Measurements from ENCODE around the gene RECQL.

The RECQL gene, protein sequence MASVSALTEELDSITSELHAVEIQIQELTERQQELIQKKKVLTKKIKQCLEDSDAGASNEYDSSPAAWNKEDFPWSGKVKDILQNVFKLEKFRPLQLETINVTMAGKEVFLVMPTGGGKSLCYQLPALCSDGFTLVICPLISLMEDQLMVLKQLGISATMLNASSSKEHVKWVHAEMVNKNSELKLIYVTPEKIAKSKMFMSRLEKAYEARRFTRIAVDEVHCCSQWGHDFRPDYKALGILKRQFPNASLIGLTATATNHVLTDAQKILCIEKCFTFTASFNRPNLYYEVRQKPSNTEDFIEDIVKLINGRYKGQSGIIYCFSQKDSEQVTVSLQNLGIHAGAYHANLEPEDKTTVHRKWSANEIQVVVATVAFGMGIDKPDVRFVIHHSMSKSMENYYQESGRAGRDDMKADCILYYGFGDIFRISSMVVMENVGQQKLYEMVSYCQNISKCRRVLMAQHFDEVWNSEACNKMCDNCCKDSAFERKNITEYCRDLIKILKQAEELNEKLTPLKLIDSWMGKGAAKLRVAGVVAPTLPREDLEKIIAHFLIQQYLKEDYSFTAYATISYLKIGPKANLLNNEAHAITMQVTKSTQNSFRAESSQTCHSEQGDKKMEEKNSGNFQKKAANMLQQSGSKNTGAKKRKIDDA

DNA sequence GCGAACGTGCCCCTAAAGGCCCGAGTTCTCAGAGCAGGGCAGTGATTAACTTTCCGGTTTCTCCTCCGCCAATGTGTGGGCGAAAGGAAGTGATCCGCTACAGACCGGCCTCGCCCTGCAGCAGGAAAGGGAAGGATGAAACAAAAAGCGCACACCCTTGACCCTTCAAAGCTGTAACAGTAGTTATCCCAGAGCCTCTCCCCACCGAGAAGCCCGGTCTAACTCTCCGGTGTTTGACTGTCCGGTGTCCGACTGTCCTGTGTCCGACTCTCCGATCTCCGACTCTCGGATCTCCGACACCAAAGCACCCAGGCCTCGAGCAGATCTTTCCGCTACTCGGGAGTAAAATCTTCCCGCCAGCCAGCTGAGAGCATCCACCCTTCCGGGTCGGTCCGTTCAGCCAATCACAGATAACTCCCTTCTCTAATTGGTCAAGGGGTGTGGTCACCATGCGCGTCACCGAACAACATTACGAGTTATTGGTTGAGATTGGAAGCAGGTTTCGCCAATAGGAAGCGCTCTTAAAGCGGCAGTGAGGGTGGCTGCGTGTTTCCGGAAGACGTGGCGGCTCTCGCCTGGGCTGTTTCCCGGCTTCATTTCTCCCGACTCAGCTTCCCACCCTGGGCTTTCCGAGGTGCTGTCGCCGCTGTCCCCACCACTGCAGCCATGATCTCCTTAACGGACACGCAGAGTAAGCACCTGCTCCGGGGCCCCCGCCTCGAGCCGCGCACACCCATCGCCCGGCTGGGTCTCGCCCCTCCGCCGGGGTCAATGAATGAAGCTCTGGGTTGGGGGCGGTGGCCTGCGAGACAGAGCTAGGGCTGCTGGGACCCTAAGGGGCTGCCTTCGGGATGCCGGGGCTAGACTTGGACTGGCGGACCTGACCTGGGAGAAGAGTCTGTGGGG, at the start of gene RECQL, which contains the start of gene GOLT1B:
TSS of gene RECQL (minus strand) at position 378 of the 906 bp plus-strand sequence. CDS start 2,065 bp downstream, outside the sequence.
TSS of gene GOLT1B (plus strand) at position 532 of the 906 bp plus-strand sequence. CDS start at position 667, 135 bp downstream.
- peak; percentile 97 for DNase-seq

DNA sequence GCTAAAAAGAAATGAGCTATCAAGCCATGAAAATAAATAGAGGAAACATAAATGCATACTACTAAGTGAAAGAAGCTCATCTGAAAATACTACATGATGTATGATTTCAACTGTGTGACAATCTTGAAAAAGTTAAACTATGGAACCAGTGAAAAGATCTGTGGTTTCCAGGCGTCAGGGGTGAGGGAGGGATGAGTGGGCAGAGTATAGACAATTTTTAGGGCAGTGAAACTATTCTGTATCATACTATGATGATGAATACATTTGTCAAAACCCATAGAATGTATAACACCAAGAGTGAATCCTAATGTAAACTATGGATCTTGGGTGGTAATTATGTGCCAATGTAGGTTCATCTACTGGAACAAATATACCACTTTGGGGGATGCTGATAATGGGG, 46.0 kb upstream of the RECQL start:
- DNase-seq = no peak

DNA sequence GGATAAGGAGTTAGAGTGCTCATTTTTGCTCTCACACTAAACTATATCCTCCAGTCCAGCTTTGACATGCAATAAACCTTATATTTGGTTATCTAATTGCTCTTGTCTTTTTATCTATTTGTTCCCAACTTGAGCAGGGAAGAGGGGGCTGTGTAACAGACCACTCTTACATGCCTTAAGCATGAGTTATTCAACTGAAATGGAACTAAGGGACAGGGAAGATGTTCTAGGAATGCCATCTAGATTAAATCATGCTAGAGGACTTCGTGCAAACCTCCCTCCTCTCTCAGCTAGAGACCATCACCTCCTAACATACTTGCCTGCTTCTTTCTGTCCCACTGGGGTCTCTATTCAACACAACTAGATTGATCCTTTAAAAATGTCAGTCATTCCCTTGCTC, 45.3 kb upstream of the RECQL start:
- no peak for DNase-seq

DNA sequence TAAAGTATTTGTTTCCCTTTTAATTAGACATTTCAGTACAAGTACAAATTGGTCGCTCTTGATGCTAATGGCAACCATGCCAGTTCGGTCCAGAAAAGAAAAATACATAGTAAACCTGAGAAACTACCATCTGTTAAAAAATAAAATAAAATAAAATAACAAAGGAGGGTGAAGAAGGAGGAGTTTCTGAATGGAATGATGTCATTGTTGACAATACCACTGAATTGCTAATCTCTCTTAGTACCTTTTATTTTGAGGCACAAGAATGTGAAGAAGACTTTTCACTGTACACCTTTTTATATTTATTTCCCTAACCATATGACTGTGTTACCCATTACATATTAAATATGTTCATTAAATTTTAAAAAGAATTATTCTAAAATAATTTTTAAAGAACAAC, 44.1 kb upstream of the RECQL start:
- DNase-seq = no peak

DNA sequence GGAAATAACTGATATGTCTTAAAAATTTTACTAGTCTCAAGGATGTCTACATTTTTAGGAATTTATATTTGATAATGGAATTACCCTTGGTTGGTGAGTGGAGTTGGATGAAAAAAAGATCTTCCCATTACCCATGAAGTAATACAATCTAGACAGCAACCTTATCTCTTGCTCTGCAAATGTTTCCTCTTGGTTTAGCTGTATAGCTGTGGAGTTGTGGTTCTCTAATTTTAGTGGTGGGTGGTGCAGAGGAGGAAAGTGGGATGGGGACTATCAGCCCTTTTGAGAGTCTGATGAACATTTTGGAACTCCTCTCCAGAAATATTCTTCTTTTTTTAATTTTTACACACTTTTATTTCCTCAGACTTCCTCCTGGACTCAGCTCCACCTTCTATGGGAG, 41.7 kb upstream of the RECQL start:
- DNase-seq = no peak

DNA sequence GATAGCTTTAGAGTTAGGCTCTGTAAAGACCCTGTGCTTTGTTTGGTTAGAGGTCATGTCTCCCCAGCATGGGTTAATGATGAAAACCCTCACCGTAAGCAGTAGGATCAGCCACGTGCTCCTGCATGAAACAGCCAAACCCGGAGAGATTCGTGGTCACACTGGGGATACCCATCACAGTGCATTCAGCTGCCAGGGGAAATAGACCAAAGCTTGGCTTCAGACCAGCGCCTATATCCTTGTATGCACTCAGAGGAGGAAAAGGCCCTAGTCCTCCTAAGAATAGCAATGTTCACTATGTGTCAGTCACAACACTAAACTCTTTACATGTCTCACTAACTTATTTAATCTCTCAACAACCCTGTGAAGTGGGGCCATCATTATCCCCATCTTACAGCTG, 41.0 kb upstream of the RECQL start:
- DNase-seq = no peak

DNA sequence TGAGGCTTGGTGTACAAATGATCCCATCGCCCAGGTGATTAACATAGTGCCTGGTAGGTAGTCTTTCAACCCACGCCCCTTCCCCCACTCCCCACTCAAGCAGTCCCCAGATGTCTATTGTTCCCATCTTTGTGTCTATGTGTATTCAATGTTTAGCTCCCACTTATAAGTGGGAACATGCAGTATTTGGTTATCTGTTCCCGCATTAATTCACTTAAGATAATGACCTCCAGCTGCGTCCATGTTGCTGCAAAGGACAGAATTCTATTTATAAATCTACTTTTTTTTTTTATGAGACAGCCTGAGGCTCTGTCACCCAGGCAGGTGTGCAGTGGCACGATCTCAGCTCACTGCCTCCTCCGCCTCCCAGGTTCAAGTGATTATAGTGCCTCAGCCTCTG, 40.3 kb upstream of the RECQL start:
- DNase-seq = no peak

DNA sequence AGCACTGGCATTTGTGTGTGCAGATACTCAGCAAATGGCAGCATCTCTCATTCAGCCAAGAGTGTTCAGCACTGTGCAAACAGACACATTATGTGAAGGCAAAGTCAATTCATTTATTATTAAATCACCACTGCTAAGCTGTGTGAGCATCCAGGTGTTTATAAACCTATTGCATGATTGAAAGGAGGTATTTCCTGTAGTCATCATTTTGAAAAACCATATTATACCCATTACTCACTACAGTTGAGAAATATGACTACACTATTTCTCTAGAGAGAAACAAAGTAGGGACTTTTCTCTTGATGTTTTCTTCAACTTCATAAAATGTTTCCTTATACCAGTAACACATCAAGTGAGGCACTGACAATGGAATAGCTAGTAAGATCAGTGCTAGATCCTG, 38.4 kb upstream of the RECQL start:
- peak; percentile 48 for DNase-seq

DNA sequence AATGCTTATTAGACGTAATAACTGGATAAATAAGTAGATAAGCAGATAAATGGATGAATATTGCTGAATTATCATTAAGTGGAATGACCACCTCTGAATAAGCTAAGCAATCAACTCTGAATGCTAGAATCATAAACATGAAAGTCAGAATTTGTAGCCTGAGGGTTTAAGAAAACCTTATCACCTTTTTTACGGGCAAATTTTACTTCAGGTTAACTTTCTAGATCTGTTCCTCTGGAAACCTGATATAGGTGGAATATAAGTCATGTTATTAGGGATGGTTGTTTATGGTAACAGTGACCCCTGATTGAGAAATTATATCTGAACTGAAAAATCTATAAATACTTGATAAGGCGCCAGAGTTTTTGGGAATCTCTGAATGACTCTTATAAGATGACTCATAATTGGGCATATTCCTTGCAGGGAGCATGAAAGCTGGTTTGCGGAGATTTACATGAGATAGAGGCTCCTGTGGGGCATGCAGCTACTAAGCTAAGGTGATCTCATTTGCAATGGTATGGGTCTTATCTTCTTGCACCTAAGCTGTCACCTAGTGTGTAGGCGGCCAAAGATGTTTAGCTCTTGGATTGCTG, 36.7 kb upstream of the RECQL start:
- DNase-seq = no peak

DNA sequence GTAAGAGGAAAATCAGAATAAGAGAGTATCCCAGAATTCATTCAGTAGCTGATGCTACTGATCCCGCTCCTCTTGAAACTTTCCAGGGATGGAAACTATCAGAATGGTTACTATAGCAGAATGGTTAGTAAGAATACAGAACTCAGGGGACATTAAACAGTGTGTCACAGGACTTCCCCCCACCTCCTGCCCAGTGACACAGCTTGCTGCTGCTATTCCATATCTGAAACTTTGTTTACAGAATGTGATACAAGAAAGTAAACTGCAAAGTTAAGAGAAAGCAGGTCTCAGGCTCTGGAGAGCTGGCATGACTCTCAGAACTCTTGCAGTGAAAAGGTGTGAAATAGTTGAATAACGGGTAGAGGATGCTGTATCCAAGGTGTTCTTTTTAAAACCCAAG, 28.0 kb upstream of the RECQL start:
- DNase-seq = no peak

DNA sequence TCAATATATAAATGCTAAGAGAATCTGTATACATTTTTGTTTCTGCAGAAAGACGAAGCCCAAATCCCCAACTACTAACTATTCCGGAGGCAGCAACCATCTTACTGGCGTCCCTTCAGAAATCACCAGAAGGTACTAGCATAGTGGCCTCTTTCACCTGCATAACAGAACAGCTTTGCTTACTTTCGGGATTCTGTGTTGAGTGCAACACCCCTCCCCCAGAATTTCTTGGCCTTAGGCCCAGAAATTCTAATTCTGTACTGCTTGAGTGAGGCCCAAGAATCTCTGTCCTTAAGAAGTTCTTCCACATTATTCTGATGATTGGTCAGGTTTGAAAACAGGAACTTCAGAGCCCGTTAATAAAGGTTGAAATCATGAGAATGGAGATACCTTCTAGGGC, 27.5 kb upstream of the RECQL start:
- DNase-seq = no peak

DNA sequence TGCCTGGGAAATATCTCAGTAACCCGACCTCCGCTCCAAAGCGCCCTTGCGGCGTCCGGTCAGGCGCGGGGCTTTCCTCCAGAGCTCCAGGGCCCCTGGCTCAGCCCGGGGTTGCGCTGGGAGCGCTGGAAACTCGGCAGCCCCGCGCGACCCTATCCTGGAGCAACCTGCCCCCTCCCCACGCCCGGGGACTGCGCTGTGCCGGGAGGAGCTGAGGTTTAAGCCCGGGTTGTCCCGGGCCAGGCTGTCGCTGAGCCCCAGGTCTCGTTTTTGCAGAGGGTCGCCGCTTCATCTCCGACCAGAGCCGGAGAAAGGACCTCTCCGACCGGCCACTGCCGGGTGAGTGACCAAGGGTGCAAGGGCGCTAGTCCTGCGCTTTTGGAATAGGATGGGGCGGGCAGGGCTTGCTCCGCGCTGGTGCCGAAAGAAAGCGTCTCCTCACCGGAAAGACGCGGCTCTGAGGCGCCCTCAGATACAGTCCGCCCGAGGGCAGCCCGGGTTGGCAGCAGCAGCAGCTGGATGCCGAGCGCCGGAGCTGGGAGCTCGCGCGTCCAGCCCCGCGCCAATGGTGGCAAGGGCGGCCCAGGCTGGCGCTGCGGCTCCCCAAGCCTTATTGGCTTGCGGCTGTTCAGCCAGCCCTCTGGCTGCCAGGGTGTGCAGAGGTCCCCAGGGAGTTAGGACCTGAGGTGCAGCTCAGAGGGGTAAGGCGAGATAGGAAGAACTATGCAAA, 26.2 kb upstream of the RECQL start:
- peak; percentile 77 for DNase-seq

DNA sequence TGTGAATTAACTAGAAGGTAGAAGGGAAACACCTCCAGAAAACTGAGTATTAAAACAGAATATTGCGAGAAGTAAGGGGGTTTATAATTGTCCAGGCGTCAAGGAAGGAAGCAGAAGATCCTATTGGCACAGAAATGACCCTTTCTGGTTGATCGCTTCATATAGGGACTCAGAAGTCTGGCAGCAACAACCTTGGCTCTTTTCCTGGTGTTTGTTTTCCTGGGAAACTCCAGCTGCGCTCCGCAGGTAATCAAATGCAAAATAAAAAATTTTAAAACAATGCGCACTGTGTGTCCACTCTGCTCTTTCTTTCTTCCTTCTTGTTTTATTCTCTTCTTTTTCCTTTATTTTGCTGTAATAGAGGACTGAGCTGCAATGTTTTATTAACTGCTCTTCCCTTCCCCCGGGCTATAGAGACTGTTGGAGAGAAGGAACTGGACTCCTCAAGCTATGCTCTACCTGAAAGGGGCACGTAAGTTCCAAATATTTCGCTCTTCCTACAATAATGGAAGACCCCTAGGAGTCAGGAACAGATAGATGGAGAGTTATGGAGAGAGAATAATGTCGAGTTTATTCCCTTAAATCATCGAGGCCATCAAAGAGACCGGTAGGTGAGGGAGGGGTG, 25.4 kb upstream of the RECQL start:
- no peak for DNase-seq

DNA sequence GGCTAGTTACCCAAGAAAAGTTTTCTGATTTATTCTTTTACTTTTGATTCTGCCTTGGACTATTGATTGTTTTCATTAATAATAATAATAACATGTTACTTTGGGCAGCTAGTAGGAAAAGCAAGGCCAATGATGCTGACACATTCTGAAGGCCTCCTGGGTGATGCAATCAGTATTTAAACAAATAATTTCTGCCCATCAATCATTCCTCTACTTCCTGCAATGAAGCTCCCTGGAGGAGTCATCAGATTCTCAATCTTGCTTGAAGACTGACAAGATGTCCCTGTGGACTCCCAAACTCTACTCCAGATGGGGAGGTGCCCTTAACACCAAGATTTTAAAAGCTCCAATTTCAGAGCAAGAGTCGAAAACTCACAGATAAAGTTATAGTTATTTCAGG, 24.6 kb upstream of the RECQL start, which contains the start of gene SPX:
TSS of gene SPX (plus strand) at position 244 of the 400 bp plus-strand sequence. CDS start 177 bp downstream, outside the sequence.
- DNase-seq = no peak

DNA sequence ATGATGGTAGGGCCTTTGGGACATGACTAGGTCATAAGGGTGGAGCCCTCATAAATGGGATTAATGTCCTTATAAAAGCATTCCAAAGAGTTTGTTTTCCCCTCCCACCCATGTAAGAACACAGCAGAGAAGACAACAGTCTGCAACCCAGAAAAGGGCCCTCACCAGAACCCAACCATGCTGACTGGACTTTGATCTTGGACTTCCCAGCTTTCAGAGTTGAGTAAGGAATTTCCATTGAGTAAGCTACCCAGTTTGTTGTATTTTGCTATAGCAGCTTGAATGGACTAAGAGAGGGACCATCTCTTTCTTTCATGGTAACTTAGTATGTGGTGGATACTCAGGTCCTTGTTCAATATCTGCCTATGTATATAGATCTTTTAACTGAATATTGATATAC, 21.7 kb upstream of the RECQL start:
- DNase-seq = no peak

DNA sequence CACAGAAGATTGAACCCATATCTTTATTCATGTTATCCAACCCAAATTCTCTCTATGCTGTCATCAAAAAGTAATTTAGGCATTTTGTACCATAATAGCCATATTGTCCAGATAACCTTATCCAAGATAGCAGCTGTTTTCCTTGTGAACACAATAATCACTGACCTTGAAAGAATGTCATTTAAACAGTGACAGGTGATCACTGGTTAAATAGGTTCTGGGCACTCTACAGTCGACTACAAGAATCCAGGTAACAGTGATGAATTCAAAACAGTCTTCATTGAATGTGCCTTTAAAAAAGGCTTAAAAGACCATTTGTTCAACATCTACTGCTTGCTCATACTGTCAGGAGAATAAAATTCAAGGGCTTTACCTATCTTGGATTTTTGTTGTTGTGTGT, 20.1 kb upstream of the RECQL start:
- no peak for DNase-seq

DNA sequence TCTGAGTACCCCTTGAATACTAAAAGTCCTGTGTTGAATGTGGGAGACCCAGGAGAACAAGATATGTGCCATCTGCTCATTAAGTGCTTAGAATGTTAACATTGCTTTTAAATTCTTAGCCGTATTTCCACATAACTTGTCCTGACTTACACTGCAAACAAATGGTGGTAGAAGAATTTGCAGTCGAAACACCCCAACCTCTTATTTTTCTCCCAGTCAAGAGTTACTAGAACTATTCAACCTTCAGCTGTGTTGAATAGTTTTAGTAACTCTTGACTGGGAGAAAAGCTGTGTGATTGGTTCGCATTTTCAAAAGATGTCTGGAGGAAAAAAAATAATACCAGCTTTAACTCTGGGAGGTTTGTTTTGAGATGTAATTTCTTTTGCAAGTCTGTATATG, 17.0 kb upstream of the RECQL start:
- DNase-seq = no peak

DNA sequence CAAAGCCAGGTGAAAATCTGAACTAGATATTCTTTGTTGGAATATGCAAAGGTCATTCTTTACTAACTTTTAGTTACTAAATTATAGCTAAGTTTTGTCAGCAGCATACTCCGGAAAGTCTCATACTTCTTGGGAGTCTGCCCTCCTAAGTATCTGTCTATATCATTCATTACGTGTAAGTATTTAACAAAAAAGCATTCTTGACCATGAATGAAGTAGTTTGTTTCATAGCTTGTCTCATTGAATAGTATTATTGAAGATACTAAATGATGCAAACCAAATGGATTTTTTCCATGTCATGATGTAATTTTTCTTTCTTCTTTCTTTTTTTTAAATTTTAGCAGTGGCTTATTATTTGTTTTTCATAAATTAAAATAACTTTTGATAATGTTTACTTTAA, 14.8 kb upstream of the RECQL start:
- no peak for DNase-seq

DNA sequence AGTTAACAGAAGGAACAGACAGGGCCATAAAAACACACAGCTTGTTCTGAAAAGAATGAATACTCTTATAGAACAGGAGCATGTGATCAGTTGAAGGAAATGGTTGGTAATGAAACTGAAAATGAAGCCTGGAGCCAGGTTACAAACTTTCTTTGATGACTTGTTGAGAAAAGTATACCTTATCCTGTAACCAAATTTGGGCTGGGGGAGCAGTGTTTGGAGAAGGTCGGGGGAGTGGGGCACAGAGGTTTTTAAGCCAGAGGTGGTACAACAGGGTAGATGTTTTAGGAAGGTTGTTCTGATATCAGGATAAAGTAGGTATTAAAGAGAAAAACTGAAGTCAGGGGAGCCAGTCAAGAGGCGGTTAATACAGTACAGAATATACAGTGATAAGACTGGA, 8.3 kb upstream of the RECQL start:
- peak; percentile 49 for DNase-seq

DNA sequence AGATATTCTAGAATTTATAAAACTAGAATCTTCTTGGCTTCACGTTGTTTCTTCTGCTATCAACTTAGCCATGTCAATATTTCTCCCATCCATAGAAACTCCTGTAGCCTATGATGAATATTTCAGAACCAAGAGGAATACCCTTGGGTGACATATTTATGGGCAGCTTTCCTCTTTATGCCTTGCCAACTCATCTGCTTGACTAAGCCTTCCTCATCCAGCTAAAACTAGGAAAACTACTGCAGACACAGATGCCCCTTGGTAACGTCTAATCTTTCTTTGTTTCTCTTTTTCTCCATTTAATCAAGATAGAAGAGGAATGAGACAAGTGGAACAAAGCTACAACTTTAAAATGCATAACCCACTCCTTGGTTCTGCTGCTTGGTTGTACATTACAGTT, 6.4 kb upstream of the RECQL start:
- no peak for DNase-seq

DNA sequence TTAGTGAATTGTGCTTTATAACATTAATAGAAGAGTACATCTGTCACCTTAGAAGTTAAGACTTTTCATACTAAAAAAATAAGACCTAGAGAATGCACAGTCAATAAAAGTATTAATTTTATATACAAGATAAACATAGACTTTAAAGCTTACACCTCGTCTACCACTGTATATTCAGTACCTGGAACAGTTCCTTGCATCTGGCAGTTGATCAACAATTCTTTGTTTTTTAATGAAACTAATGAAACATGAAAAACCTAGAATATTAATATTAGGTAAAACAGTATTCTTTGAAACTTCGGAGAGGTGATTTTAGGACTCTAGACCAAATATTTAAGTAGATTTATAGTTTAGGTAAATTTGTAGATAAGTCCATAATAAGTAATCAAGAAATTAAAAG, 4.5 kb upstream of the RECQL start:
- no peak for DNase-seq

DNA sequence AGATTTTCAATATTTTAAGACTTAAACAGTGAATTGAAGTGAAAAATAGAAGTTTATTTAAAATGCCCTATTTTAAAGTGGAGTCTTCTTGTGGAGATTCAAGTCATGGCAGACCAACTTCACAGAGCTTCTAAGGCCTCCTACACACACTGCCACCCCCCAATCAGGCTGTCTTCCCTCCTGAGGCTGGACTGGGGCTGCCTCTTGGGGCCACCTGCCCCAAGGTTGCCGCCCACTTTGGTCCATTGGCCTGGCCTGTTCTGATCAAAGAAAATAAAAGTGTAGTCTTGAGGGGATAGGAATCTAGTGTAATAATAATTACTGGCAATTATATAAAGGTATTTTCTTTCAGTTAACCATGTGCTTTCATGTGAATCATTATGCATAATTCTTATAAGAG, 1.4 kb upstream of the RECQL start:
- no peak for DNase-seq

Data from activated CD4-positive, alpha-beta T cell treated with anti-CD3 and anti-CD28 coated beads, Interleukin-2, Interleukin-6, amounts not matched to agents 100 ng/mL and 50 ng/mL, durations not matched to agents 16 hours and 8 hours (primary cell).